Upper lobe of right lung (tissue), 1 donor: ENCODE results near the gene SUSD3. TPM values are rescaled to one million over a fixed set of nuclear protein-coding genes. Genes with fewer than 3 reads are reported as not detected.

Source experiments
- ATAC-seq: fragments of 200-7000 bp; cut with Tn5 transposase; one replicate; pipeline ENCODE4 v1.9.1; 2020; ENCODE audit warnings: mild to moderate bottlenecking, moderate library complexity
- DNase-seq: peaks from one replicate; pipeline ENCODE4 v3.0.0-alpha.2; 2020
- H3K27ac ChIP-seq: fragments of 200-600 bp; one replicate; pipeline ENCODE4 v1.8.0; 2022
- H3K27me3 ChIP-seq: fragments of 200-600 bp; one replicate; pipeline ENCODE4 v1.8.0; 2022; ENCODE audit warnings: mild to moderate bottlenecking
- H3K36me3 ChIP-seq: fragments of 200-600 bp; one replicate; pipeline ENCODE4 v1.8.0; 2022
- H3K4me1 ChIP-seq: fragments of 200-600 bp; one replicate; pipeline ENCODE4 v1.8.0; 2022
- H3K4me3 ChIP-seq: fragments of 200-600 bp; one replicate; pipeline ENCODE4 v1.8.0; 2022; ENCODE audit warnings: mild to moderate bottlenecking
- H3K9me3 ChIP-seq: fragments of 200-600 bp; one replicate; pipeline ENCODE4 v1.8.0; 2022
- intact Hi-C: fragments of 100-400 bp; cut with DNase I; formaldehyde crosslinking; loops from one replicate; pipeline ENCODE4 v1.11.0; 2022
- total RNA-seq: library from RNA; stranded (reverse); fragmentation: NEBNext Ultra II Directional; extraction: Animal tissue kit (Norgen Biotek cat#: 25700); gene quantifications from one replicate; pipeline ENCODE4 v1.2.1, GENCODE V29; 2021
- TF ChIP-seq, protein P1 (sequence below): fragments of 200-600 bp; IDR thresholded peaks from one replicate; pipeline ENCODE4 v1.8.0; 2022; ENCODE audit warnings: antibody characterized with exemption
- donor health status: DM: no; HTN: yes; CAD: no; lungs with severe emphysema.

The SUSD3 gene
- total RNA-seq, 1 donor from 2014 or later: 4.8 TPM

DNA sequence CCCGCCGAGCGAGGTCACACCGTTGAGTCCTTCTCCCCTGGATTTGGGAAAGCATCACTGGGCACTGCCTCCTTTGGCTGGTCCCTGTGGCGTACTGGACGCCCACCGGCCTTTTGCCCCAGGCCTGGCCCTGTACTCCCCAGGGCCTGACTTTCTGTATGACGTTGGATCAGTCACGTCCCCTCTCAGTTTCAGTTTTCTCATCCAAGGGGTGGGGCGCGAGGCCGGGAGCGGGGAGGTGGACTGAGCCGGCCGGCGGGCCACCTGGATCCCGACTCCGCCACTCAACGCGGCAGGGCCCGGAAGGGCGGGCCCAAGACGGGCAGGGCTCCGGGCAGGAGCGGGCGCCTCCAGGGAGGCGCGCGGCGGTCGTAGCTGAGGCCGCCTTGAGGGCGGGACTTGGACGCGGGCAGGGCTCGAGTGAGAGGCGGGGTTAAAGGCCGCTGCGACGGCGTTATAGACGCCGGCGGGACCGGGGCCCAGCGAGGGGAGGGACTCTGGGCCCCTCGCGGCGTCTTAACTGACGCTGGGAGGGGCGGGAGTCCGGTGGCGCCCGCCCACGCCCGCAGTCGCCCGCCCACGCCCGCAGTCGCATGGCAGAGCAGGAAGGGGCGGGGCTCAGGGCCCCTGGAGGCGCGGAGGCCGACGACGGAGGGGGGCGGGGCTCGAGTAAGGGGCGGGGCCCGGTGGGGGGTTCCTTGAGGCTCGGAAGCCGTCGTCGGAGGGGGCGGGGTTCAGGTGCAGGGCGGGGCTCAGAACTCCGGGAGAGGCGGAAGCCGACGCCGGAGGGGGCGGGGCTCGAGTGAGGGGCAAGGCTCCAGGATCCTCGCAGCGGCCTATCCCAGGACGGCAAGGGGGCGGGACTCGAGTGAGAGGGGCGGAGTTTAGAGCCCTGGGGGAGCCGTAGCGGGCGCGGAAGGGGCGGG lies 37.0 kb downstream of the SUSD3 start:
- H3K9me3 ChIP-seq: no peaks in the 10 kb centered on the region
- no peaks in the 10 kb centered on the region for H3K36me3 ChIP-seq
- peak overlapping the region; percentile 91 for H3K4me3 ChIP-seq
- peaks cover 59% of the 10 kb centered on the region for H3K4me1 ChIP-seq
- DNase-seq (peak; percentile 100), ATAC-seq (peak; percentile 88)
- intact Hi-C loops: no loop called here
- H3K27me3 ChIP-seq: no peaks in the 10 kb centered on the region
- TF ChIP-seq, protein P1, sequence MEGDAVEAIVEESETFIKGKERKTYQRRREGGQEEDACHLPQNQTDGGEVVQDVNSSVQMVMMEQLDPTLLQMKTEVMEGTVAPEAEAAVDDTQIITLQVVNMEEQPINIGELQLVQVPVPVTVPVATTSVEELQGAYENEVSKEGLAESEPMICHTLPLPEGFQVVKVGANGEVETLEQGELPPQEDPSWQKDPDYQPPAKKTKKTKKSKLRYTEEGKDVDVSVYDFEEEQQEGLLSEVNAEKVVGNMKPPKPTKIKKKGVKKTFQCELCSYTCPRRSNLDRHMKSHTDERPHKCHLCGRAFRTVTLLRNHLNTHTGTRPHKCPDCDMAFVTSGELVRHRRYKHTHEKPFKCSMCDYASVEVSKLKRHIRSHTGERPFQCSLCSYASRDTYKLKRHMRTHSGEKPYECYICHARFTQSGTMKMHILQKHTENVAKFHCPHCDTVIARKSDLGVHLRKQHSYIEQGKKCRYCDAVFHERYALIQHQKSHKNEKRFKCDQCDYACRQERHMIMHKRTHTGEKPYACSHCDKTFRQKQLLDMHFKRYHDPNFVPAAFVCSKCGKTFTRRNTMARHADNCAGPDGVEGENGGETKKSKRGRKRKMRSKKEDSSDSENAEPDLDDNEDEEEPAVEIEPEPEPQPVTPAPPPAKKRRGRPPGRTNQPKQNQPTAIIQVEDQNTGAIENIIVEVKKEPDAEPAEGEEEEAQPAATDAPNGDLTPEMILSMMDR: no peak
- H3K27ac ChIP-seq: peak overlapping the region; percentile 95

DNA sequence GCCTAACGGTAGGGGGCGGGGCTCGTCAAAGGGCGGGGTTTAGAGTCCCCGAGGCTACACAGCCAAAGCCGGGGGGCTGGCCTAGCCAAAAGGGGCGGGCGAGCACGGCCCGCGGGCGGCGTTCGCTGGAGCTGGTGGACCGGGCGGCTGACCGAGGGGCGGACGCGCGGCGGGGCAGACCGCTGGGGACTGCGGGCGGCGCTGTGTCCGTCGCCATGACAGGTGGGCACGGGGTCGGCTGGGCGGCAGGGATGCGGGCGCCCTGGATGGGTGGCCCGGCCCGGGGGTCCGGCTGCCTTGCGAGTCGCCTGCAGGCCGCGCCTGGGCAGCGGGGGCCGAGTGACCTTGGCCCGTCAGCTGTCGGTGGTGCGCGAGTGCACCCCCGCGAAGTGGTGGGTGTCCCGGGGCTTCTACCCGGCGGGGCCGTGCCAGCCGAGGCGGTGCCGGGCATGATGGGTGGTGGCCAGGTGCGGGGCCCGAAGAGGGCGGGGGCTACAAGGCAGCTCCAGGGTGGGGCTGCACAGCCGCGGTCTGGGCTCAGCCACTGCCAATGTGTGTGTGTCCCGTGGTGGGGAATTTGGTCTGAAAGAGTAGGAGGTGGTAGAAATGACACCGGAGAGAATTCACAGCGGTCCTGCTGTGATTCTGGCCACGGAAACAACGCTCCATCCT lies 37.8 kb downstream of the SUSD3 start, which contains the start of gene CARD19:
Gene CARD19, plus strand, starts transcription at position 87 of the 672 bp plus-strand sequence. Its CDS starts 129 bp downstream, at position 216.
- H3K27me3 ChIP-seq: no peaks in the 10 kb centered on the region
- peaks cover 59% of the 10 kb centered on the region for H3K4me1 ChIP-seq
- no peaks in the 10 kb centered on the region for H3K9me3 ChIP-seq
- intact Hi-C loops: no loop called here
- TF ChIP-seq, protein P1: no peak
- H3K36me3 ChIP-seq: no peaks in the 10 kb centered on the region
- H3K4me3 ChIP-seq: peak within 1 kb of the TSS; percentile 91
- peak; percentile 87 for DNase-seq
- H3K27ac ChIP-seq: peak within 1 kb of the TSS; percentile 95
- peak; percentile 12 for ATAC-seq

DNA sequence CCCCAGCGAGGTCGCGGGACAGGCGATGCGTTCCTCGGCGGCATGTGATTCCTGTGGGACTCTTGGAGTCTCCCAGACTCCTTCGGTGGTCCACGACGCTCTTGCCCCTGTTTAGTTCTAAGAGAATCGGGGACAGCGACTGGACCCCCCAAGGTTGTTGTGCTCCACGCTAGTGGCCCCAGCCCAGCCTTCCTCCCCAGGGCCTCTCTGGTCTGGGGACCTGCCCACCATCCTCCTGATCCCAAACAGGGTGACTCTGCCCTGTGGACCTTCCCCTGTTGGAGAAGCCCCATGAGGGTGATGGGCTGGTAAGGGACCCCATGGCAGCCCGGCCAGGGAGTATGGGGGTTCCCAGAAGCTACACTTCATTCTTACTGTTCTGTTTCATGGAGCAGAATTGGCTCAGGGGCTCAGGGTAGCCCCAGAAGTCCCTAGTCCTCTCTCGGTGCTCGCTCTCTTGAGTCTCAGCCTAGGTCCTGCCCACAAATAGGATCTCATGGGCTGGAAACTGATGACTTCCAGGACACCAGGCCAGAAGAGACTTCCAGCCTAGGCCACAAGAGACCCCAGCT lies 38.4 kb downstream of the SUSD3 start:
- H3K9me3 ChIP-seq: no peaks in the 10 kb centered on the region
- intact Hi-C loops: no loop called here
- H3K4me1 ChIP-seq: peaks cover 59% of the 10 kb centered on the region
- H3K36me3 ChIP-seq: no peaks in the 10 kb centered on the region
- TF ChIP-seq, protein P1: no peak
- ATAC-seq (no peak), DNase-seq (no peak)
- H3K4me3 ChIP-seq: peak overlapping the region; percentile 91
- no peaks in the 10 kb centered on the region for H3K27me3 ChIP-seq
- peak overlapping the region; percentile 91 for H3K27ac ChIP-seq

DNA sequence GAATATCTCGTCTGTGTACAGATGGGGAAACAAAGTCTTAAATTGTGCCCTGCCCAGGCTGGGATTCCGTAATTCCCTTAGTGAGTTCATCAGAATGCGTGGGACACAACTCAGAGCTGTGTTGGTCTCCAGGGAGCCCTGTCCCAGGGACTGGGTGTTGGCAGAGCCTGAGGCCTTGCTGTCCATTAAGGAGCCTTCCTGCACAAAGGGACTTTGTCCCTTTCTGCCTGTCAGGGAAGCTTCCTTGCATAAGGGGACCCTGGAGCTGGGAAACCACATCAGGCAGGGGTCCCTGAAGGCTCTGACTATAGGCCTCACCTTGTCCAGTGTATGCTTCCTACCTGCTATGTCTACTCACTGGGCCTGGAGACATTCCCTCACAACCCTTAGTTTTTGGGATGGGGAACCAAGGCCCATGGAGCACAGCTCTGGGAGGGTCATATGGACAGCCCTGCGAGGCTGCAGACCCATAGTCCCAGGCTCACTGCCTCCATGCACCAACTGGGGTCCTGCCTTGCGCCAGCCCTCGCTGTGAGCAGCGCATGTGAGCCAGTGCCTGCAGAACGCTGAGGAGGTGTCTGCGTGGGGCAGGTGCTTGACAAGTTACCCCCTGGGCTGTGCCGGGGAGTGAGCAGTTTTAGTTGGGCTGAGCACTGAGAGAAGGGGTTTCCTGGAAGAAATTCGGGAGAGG lies 39.2 kb downstream of the SUSD3 start:
- no peaks in the 10 kb centered on the region for H3K9me3 ChIP-seq
- peak overlapping the region; percentile 77 for H3K27ac ChIP-seq
- TF ChIP-seq, protein P1: no peak
- ATAC-seq (no peak), DNase-seq (peak; percentile 65)
- peaks cover 59% of the 10 kb centered on the region for H3K4me1 ChIP-seq
- H3K4me3 ChIP-seq: peak overlapping the region; percentile 91
- no peaks in the 10 kb centered on the region for H3K36me3 ChIP-seq
- no peaks in the 10 kb centered on the region for H3K27me3 ChIP-seq
- intact Hi-C loops: no loop called here

DNA sequence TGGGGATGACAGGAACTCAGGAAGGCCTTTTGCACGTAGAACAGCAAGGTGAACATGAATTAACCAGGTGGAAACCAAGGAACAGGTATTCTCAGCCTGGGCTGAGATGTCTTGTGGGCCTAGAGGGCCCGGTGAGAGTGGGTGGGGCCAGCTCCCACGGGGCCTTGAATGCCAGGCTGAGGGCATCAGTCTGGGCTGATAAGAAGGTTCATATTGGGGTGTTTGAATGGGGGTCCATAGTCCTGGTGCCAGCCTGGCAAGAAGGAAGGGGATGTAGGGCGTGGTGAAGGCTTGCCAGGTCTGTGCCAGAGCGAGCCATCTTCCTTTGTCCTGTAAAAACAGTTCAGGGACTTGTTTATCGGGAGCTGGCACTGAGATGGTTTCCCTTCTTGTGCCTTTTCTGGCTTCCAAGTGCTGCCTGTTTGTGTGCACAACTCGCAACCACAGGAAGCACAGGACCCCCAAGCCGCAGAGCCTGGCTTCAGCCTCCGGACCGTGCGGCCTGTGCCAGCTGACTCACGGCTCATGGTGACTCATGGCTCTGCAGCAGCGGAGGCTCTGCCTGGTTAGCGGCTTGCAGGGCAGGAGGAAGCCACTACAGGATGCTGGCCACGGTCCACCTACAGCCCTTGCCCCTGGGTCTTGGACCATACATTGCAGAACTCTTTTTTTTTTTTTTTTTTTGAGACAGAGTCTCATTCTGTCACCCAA lies 39.9 kb downstream of the SUSD3 start:
- Histone ChIP-seq H3K4me1 (peaks cover 52% of the 10 kb centered on the region), H3K4me3 (peak overlapping the region; percentile 0), H3K27ac (peak overlapping the region; percentile 77), H3K36me3 (no peaks in the 10 kb centered on the region), H3K9me3 (no peaks in the 10 kb centered on the region), H3K27me3 (no peaks in the 10 kb centered on the region)
- intact Hi-C loops: no loop called here
- DNase-seq (peak; percentile 93), ATAC-seq (peak; percentile 41)
- TF ChIP-seq, protein P1: no peak
